OCI-LY3 (cell line): ENCODE measurements around the gene AMTN.

Source experiments
- H2AFZ ChIP-seq: fragments of 200-600, 300-600 bp; shearing (Covaris generic); 2 replicates; pipeline ENCODE4 v1.6.0; 2014; ENCODE audit warnings: antibody characterized with exemption, low read depth, low read length
- H3K27ac ChIP-seq: fragments of 200-600, 300-600 bp; sonication (generic); 2 replicates; pipeline ENCODE4 v1.5.1; 2014; ENCODE audit warnings: mild to moderate bottlenecking, low read length, moderate library complexity, mixed read lengths
- H3K27me3 ChIP-seq: fragments of 200-600, 300-600 bp; sonication (generic); 2 replicates; pipeline ENCODE4 v1.6.1; 2014; ENCODE audit warnings: low read depth, low read length, mixed read lengths
- H3K36me3 ChIP-seq: fragments of 200-600, 300-600 bp; sonication (generic); replicated peaks from 2 replicates; pipeline ENCODE3; 2014; ENCODE audit warnings: low read depth, low read length, mixed read lengths
- H3K4me1 ChIP-seq: fragments of 300-600, 200-600 bp; sonication (generic); 2 replicates; pipeline ENCODE4 v1.6.1; 2014; ENCODE audit warnings: low read length, mixed read lengths
- H3K4me2 ChIP-seq: fragments of 200-600, 300-600 bp; sonication (generic); 2 replicates; pipeline ENCODE4 v1.6.1; 2014; ENCODE audit warnings: low read length, mixed read lengths
- H3K4me3 ChIP-seq: fragments of 300-600, 200-600 bp; sonication (generic); 2 replicates; pipeline ENCODE4 v1.5.1; 2014; ENCODE audit warnings: antibody characterized with exemption, mild to moderate bottlenecking, low read length, moderate library complexity
- H3K79me2 ChIP-seq: fragments of 300-600, 200-600 bp; shearing (Covaris generic); 2 replicates; pipeline ENCODE4 v1.6.1; 2014; ENCODE audit warnings: mild to moderate bottlenecking, low read length, mixed read lengths
- H3K9ac ChIP-seq: fragments of 300-600, 200-600 bp; shearing (Covaris generic); 2 replicates; pipeline ENCODE4 v1.6.0; 2014; ENCODE audit warnings: mild to moderate bottlenecking, low read length, moderate library complexity
- H3K9me3 ChIP-seq: fragments of 200-600, 300-600 bp; shearing (Covaris generic); 2 replicates; pipeline ENCODE4 v1.6.1; 2014; ENCODE audit warnings: low read length, mixed read lengths; ENCODE audit not compliant: insufficient read depth
- H4K20me1 ChIP-seq: fragments of 200-600, 300-600 bp; sonication (generic); 2 replicates; pipeline ENCODE4 v1.6.1; 2016; ENCODE audit warnings: low read length, mixed read lengths; ENCODE audit not compliant: insufficient read depth
- EZH2phosphoT487 ChIP-seq: fragments of 200-600 bp; shearing (Covaris generic); IDR thresholded peaks from 2 replicates; pipeline ENCODE4 v1.6.1; 2018; ENCODE audit warnings: antibody characterized with exemption, mixed run types, low read depth
- TF ChIP-seq, protein P1 (sequence below): fragments of 200-600, 300-600 bp; sonication (generic); IDR thresholded peaks from 2 replicates; pipeline ENCODE4 v1.5.1; 2014; ENCODE audit warnings: antibody characterized with exemption, low read length, low read depth

The AMTN gene

DNA sequence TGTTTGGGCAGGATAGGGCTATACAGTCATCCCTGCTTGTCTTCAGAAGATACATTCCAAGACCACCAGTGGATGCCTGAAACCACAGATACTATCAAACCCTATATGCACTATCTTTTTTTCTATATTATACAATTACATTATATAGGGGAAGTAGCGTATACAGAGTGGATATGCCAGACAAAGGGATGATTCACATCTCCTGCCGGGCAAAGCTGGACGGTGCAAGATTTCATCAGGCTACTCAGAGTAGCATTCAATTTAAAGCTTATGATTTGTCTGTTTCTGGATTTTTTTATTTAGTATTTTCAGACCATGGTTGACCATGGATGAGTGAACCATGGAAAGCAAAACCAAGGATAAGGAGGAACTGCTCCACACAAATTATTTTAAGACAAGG lies 7.0 kb upstream of the AMTN start:
- H3K79me2 ChIP-seq, result no peaks in the 10 kb centered on the region
- no peak overlapping the region for H3K9ac ChIP-seq
- no peak overlapping the region for H3K27ac ChIP-seq
- H3K4me3 ChIP-seq, result no peak overlapping the region
- H3K9me3 ChIP-seq, result no peaks in the 10 kb centered on the region
- no peaks in the 10 kb centered on the region for H3K4me1 ChIP-seq
- H4K20me1 ChIP-seq, result no peaks in the 10 kb centered on the region
- no peak overlapping the region for H2AFZ ChIP-seq
- H3K27me3 ChIP-seq, result peaks cover 7% of the 10 kb centered on the region; the same call in 1 of the 2 replicates
- no peak for TF ChIP-seq EZH2phosphoT487
- TF ChIP-seq, protein P1, sequence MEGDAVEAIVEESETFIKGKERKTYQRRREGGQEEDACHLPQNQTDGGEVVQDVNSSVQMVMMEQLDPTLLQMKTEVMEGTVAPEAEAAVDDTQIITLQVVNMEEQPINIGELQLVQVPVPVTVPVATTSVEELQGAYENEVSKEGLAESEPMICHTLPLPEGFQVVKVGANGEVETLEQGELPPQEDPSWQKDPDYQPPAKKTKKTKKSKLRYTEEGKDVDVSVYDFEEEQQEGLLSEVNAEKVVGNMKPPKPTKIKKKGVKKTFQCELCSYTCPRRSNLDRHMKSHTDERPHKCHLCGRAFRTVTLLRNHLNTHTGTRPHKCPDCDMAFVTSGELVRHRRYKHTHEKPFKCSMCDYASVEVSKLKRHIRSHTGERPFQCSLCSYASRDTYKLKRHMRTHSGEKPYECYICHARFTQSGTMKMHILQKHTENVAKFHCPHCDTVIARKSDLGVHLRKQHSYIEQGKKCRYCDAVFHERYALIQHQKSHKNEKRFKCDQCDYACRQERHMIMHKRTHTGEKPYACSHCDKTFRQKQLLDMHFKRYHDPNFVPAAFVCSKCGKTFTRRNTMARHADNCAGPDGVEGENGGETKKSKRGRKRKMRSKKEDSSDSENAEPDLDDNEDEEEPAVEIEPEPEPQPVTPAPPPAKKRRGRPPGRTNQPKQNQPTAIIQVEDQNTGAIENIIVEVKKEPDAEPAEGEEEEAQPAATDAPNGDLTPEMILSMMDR, result no peak
- H3K36me3 ChIP-seq, result no peaks in the 10 kb centered on the region
- H3K4me2 ChIP-seq, result no peak overlapping the region

DNA sequence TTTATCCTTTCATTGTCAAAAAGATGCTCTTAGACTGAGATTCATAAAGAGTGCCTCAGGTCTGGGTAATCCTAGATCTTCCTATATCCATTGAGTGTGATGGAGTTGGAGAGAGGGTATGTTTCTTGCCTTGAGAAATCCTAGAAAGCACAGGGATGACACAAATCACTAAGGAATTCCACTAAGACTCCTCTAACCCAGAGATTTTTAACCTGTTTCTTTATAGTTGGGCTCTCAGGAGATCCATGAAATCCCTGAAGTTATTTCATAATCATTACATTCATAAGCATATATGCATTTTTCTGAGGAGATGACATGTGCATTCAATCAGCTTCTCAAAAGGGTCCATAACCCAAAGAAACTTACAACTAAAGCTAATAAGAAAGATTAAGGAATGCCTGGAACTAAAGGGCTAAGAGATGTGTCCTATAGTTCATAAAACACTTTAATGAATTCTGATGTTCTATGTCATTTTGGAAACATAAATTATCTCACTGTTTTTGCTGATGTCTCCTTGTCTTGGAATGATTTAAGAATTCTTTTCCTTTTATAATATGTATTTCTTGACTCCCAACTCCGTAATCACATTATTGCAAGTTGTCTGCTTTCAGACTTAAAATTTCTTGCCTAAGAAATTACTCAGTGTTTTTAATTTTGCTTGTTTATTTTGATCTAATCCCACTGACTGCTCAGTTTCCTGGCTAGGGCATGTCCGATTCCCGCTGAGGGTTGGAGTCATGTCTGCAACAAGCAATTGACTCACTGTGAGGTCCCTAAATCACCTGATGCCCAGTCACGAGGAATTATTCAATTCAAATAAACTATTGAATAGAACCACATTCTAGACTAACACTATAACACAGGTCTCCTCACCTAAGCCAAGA lies 2.8 kb upstream of the AMTN start:
- Histone ChIP-seq H3K9ac (no peak overlapping the region), H2AFZ (no peak overlapping the region), H3K4me1 (no peaks in the 10 kb centered on the region), H3K27me3 (no peaks in the 10 kb centered on the region), H3K36me3 (no peaks in the 10 kb centered on the region), H3K9me3 (no peaks in the 10 kb centered on the region), H3K4me3 (no peak overlapping the region), H3K4me2 (no peak overlapping the region), H4K20me1 (no peaks in the 10 kb centered on the region), H3K27ac (no peak overlapping the region), H3K79me2 (no peaks in the 10 kb centered on the region)
- TF ChIP-seq, protein P1, result no peak
- no peak for TF ChIP-seq EZH2phosphoT487

DNA sequence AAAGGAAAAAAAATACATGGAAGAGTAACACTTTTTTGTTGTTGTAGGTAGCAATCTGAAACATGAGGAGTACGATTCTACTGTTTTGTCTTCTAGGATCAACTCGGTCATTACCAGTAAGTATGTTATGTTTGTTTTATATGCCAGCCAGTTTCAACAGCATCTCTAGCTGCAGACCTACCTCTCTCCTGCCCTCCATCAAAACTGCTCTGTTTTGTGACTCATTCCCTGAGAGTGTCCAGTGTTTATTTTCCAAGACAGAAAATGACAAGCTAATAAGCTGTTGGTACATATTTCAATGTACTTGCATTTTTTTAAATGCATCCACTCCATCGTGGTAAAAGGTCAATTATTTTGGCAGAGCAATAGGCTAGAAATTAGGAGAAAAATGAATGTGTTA lies 347 bp downstream of the AMTN start:
- H3K27me3 ChIP-seq, result no peaks in the 10 kb centered on the region
- no peaks in the 10 kb centered on the region for H3K4me1 ChIP-seq
- no peak overlapping the region for H3K9ac ChIP-seq
- no peaks in the 10 kb centered on the region for H3K36me3 ChIP-seq
- H3K27ac ChIP-seq, result no peak overlapping the region
- H3K4me3 ChIP-seq, result no peak overlapping the region
- no peaks in the 10 kb centered on the region for H3K79me2 ChIP-seq
- no peak overlapping the region for H3K4me2 ChIP-seq
- no peaks in the 10 kb centered on the region for H3K9me3 ChIP-seq
- H4K20me1 ChIP-seq, result no peaks in the 10 kb centered on the region
- no peak for TF ChIP-seq EZH2phosphoT487
- TF ChIP-seq, protein P1, result no peak
- H2AFZ ChIP-seq, result no peak overlapping the region

DNA sequence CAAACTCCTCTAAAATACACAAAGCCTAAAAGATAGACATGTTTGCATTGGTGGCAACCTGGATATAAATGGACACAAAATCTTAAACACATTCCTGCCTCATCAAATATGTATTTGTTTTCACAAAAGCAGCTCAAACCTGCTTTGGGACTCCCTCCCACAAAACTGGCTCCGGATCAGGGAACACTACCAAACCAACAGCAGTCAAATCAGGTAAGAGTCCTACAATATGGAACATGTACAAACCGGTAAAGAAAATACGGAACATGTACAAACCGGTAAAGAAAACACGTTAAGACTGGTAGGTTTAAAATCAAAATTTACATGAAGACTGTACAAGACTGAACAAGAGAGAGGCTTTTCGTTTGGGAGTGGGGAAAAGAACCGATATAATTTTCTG lies 4.3 kb downstream of the AMTN start:
- no peaks in the 10 kb centered on the region for H3K79me2 ChIP-seq
- H3K9me3 ChIP-seq, result no peaks in the 10 kb centered on the region
- H3K4me2 ChIP-seq, result no peak overlapping the region
- no peaks in the 10 kb centered on the region for H3K36me3 ChIP-seq
- H2AFZ ChIP-seq, result no peak overlapping the region
- TF ChIP-seq, protein P1, result no peak
- TF ChIP-seq EZH2phosphoT487, result no peak
- no peak overlapping the region for H3K4me3 ChIP-seq
- no peak overlapping the region for H3K9ac ChIP-seq
- H4K20me1 ChIP-seq, result no peaks in the 10 kb centered on the region
- H3K27me3 ChIP-seq, result no peaks in the 10 kb centered on the region
- no peaks in the 10 kb centered on the region for H3K4me1 ChIP-seq
- H3K27ac ChIP-seq, result no peak overlapping the region
